Measurements from ENCODE around the gene MFAP1. TPM values are rescaled to one million over a fixed set of nuclear protein-coding genes. Genes with fewer than 3 reads are reported as not detected.
A peak's percentile ranks its signal among the peaks of the same experiment; 100 is the strongest.

The MFAP1 gene
- polyA plus RNA-seq, 3 donors from 2014 or later = 6.7 to 21.3 (median 10.4) TPM

GRCh38 chr15:43800286-43801141 lies 24.0 kb downstream of the MFAP1 start, which contains the start of gene HYPK:
Gene HYPK, plus strand, starts transcription at chr15:43800599. Its CDS starts 24 bp downstream, at chr15:43800623.
- peaks cover 11 to 23% (median 14%) of the 10 kb centered on the region in 3 donors for H3K36me3 Mint-ChIP-seq
- H3K4me1 Mint-ChIP-seq = peaks cover 43 to 53% of the 10 kb centered on the region in 2 donors
- no peaks in the 10 kb centered on the region for H3K9me3 Mint-ChIP-seq
- H3K4me3 Mint-ChIP-seq = peak within 1 kb of the TSS; percentile 99 to 100 (median 100)
- H3K27me3 Mint-ChIP-seq (ENCODE audit: low read depth in 3 of 3) = peaks cover 0 to 11% (median 8%) of the 10 kb centered on the region in 3 donors
- peak; percentile 89 to 90 (median 89) for DNase-seq
- H3K27ac Mint-ChIP-seq = peak within 1 kb of the TSS; percentile 97 to 100 (median 99)

- Mint-ChIP-seq H3K4me1 (peaks cover 48 to 59% of the 10 kb centered on the region in 2 donors), H3K36me3 (peaks cover 10 to 17% (median 15%) of the 10 kb centered on the region in 3 donors), H3K27ac (peak within 1 kb of the TSS; percentile 97 to 100 (median 99)), H3K27me3 (ENCODE audit: low read depth in 3 of 3) (peaks cover 0 to 11% (median 8%) of the 10 kb centered on the region in 3 donors), H3K4me3 (peak within 1 kb of the TSS; percentile 99 to 100 (median 100)), H3K9me3 (no peaks in the 10 kb centered on the region)
- no peak for DNase-seq
These were observed 24.6 kb downstream of the MFAP1 start, which contains the start of gene SERINC4 for GRCh38 chr15:43799945-43800285. Gene SERINC4, minus strand, starts transcription at chr15:43800220. Its CDS starts 234 bp downstream, at chr15:43799986.

DNA sequence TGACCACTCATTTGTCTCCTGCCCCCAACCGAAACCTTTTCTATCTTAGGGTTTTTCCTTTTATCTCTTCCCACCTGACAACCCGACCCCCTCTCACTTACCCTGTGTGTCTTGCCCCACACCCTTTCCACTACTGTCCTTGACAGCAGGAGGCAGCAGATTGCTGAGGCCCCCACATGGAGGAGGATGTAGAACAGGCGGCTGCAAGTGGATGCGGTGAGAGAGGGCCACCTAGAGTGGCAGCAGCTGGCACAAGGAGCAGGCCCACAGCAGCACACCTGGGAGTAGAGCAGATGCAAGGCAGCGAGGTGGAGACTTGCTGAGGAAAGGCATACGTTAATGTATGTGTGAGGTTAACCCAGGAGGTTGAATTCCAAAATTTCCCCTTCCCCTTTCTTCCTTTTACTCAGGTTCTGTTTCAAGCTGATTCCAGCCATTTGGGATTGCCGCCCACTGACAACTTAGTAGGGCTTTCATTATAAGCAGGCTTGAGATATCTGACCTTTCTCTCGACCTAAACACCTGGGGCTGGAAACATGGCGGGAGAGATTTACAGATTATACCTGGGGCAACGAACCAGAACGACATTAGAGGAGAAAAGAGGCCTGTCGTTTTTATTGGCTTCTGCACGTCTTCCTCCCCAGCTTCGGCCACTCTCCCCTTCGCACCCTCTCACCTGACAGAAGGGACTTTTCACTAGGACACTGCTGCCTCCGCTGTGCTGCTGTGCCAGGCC lies 25.1 kb downstream of the MFAP1 start:
- Mint-ChIP-seq H3K36me3 (peaks cover 10 to 16% (median 16%) of the 10 kb centered on the region in 3 donors), H3K27me3 (ENCODE audit: low read depth in 3 of 3) (peaks cover 0 to 14% (median 8%) of the 10 kb centered on the region in 3 donors), H3K9me3 (no peaks in the 10 kb centered on the region), H3K27ac (peak overlapping the region; percentile 97 to 100 (median 99)), H3K4me3 (peak overlapping the region in 4 of 5 donors; percentile 5 to 100 (median 86)), H3K4me1 (peaks cover 53 to 64% of the 10 kb centered on the region in 2 donors)
- no peak for DNase-seq

DNA sequence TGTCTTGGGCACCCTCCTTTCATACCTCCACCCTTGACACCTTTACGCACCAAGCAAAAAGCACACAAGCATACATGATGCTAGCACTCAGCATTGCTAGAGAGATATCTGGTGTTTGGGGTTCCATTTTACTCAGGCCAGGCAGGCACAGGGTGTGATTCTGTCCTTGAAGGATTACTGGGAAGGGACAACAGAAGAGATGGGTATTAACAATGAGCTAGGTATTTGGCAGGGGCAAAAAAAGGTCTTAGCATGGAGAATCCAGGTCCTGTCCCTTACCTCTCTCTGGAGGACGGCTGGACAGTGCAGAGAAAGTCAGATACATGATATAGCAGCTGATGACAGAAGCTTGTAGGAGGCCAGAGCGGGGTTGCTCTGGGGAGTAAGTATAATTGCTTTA lies 27.9 kb downstream of the MFAP1 start:
- Mint-ChIP-seq H3K9me3 (no peaks in the 10 kb centered on the region), H3K27me3 (ENCODE audit: low read depth in 3 of 3) (peaks cover 9 to 32% (median 17%) of the 10 kb centered on the region in 3 donors), H3K36me3 (peaks cover 15 to 26% (median 22%) of the 10 kb centered on the region in 3 donors), H3K27ac (peak overlapping the region in 5 of 6 donors; percentile 4 to 71 (median 21)), H3K4me3 (no peak overlapping the region), H3K4me1 (peaks cover 78 to 83% of the 10 kb centered on the region in 2 donors)
- no peak for DNase-seq

DNA sequence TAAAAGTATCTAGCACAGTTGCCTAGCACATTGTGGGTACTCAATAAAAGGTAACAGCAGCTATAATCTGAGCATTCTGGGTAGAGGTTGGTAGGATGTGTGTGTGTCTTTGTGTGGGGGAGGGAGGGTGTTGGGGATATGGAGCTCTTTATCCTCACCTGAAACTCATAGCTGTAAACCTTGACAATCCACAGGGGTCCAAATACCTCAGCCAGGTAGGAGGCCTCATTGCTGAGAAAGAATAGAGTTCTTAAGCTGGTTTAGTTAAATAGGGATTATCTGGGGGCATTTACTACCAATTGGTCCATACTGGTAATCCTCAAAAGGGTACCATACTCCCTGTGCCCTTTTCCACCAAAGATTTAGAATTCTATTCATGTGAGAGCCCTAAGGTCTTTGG lies 28.5 kb downstream of the MFAP1 start:
- peak overlapping the region in 5 of 6 donors; percentile 5 to 99 (median 71) for H3K27ac Mint-ChIP-seq
- no peak for DNase-seq
- H3K27me3 Mint-ChIP-seq (ENCODE audit: low read depth in 3 of 3) = peaks cover 9 to 31% (median 17%) of the 10 kb centered on the region in 3 donors
- H3K9me3 Mint-ChIP-seq = no peaks in the 10 kb centered on the region
- no peak overlapping the region for H3K4me3 Mint-ChIP-seq
- peaks cover 15 to 26% (median 22%) of the 10 kb centered on the region in 3 donors for H3K36me3 Mint-ChIP-seq
- peaks cover 75 to 81% of the 10 kb centered on the region in 2 donors for H3K4me1 Mint-ChIP-seq

- H3K27me3 Mint-ChIP-seq (ENCODE audit: low read depth in 3 of 3) = peaks cover 9 to 24% (median 14%) of the 10 kb centered on the region in 3 donors
- DNase-seq = no peak
- H3K4me1 Mint-ChIP-seq = peaks cover 67 to 73% of the 10 kb centered on the region in 2 donors
- no peak overlapping the region for H3K4me3 Mint-ChIP-seq
- H3K27ac Mint-ChIP-seq = peak overlapping the region; percentile 66 to 99 (median 98)
- peaks cover 10 to 21% (median 17%) of the 10 kb centered on the region in 3 donors for H3K36me3 Mint-ChIP-seq
- H3K9me3 Mint-ChIP-seq = no peaks in the 10 kb centered on the region
These were observed 29.3 kb downstream of the MFAP1 start for GRCh38 chr15:43795197-43795596.

- Mint-ChIP-seq H3K36me3 (peaks cover 10 to 20% (median 15%) of the 10 kb centered on the region in 3 donors), H3K9me3 (no peaks in the 10 kb centered on the region), H3K4me3 (peak overlapping the region; percentile 97 to 99 (median 98)), H3K27me3 (ENCODE audit: low read depth in 3 of 3) (peaks cover 9 to 24% (median 13%) of the 10 kb centered on the region in 3 donors), H3K4me1 (peaks cover 61 to 65% of the 10 kb centered on the region in 2 donors), H3K27ac (peak overlapping the region; percentile 98 to 99 (median 98))
- no peak for DNase-seq
These were observed 30.0 kb downstream of the MFAP1 start for GRCh38 chr15:43794269-43795037.

- peaks cover 54 to 59% of the 10 kb centered on the region in 2 donors for H3K4me1 Mint-ChIP-seq
- H3K27ac Mint-ChIP-seq = peak overlapping the region; percentile 98 to 99 (median 98)
- H3K4me3 Mint-ChIP-seq = peak overlapping the region; percentile 97 to 99 (median 98)
- H3K9me3 Mint-ChIP-seq = no peaks in the 10 kb centered on the region
- H3K27me3 Mint-ChIP-seq (ENCODE audit: low read depth in 3 of 3) = peaks cover 9 to 22% (median 13%) of the 10 kb centered on the region in 3 donors
- no peak for DNase-seq
- H3K36me3 Mint-ChIP-seq = peaks cover 10 to 20% (median 15%) of the 10 kb centered on the region in 3 donors
These were observed 30.8 kb downstream of the MFAP1 start for GRCh38 chr15:43793647-43794046.

DNA sequence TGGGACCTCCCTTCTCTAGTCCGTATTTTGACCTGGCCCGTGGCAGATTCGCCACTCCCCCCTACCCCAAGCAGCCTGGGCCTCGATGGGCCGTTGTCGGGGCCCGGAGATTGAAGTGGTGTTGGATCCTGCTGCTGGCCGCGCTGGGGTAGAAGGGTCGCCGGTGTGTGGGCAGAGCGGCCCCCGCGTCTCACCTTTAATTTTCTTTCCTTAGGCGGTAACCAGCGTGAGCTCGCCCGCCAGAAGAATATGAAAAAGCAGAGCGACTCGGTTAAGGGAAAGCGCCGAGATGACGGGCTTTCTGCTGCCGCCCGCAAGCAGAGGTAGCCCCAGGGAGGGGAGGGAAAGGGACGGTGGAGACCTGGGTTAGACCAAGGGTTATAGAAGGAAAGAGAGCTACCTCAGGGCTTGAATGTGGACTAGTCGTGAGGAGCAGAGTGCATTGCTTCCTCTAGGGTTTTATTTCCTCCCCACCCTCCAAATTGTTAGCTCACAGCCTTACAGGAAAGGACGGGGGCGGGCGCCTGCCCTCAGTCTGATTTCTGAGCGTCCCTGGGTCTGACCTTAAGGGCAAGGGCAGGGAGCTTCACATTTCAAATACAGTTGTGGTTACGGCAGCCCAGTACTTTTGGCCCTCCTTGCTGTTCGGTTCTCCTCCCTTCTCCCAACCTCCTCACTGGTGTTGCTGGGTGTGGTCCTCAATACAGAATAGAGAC lies 31.6 kb downstream of the MFAP1 start:
- DNase-seq = peak; percentile 23 to 30 (median 27)
- peaks cover 50 to 53% of the 10 kb centered on the region in 2 donors for H3K4me1 Mint-ChIP-seq

GRCh38 chr15:43791993-43792760 lies 32.3 kb downstream of the MFAP1 start, which contains the start of gene SERF2:
Gene SERF2, plus strand, starts transcription at chr15:43792320. Its CDS starts 57 bp downstream, at chr15:43792377.
- Mint-ChIP-seq H3K9me3 (no peaks in the 10 kb centered on the region), H3K27ac (peak within 1 kb of the TSS; percentile 98 to 99 (median 98)), H3K4me3 (peak within 1 kb of the TSS; percentile 97 to 99 (median 98)), H3K36me3 (peaks cover 6 to 16% (median 10%) of the 10 kb centered on the region in 3 donors), H3K27me3 (ENCODE audit: low read depth in 3 of 3) (peaks cover 9 to 22% (median 13%) of the 10 kb centered on the region in 3 donors), H3K4me1 (peaks cover 50 to 53% of the 10 kb centered on the region in 2 donors)
- peak; percentile 99 to 100 (median 99) for DNase-seq

More for the DNA sequence above, 31.6 kb downstream of the MFAP1 start:
- Mint-ChIP-seq H3K27me3 (ENCODE audit: low read depth in 3 of 3) (peaks cover 9 to 22% (median 13%) of the 10 kb centered on the region in 3 donors), H3K9me3 (no peaks in the 10 kb centered on the region), H3K36me3 (peaks cover 6 to 16% (median 10%) of the 10 kb centered on the region in 3 donors), H3K4me3 (peak overlapping the region; percentile 97 to 99 (median 98)), H3K27ac (peak overlapping the region; percentile 98 to 99 (median 98))

- no peaks in the 10 kb centered on the region for H3K9me3 Mint-ChIP-seq
- H3K27ac Mint-ChIP-seq = peak overlapping the region in 1 of 6 donors; percentile 25
- peaks cover 9 to 20% (median 9%) of the 10 kb centered on the region in 3 donors for H3K27me3 Mint-ChIP-seq (ENCODE audit: low read depth in 3 of 3)
- no peak for DNase-seq
- H3K36me3 Mint-ChIP-seq = peaks cover 5 to 12% (median 9%) of the 10 kb centered on the region in 3 donors
- H3K4me3 Mint-ChIP-seq = no peak overlapping the region
- peaks cover 26 to 30% of the 10 kb centered on the region in 2 donors for H3K4me1 Mint-ChIP-seq
These were observed 35.1 kb downstream of the MFAP1 start for GRCh38 chr15:43789409-43789808.

Measured in immature natural killer cell (primary cell).